HCT116 (cell line): ENCODE measurements around the gene DUSP28. TPM values are rescaled to one million over a fixed set of nuclear protein-coding genes. Genes with fewer than 3 reads are reported as not detected.

Experiments used
- ATAC-seq: fragments of 200-7000 bp; cut with Tn5 transposase; 2 replicates; pipeline ENCODE4 v1.9.1; 2020; ENCODE audit warnings: mild to moderate bottlenecking, moderate library complexity
- BruUV-seq: library from RNA; stranded (reverse); fragments of 400-500 nt; replicated peaks from 2 replicates; lab custom pipeline; 2021; lab: Mats Ljungman, UMichigan
- CTCF ChIA-PET: fragments of 300-600 bp; sonication (Branson Sonifier 250); formaldehyde crosslinking; loops from one replicate; lab custom pipeline; 2021; ENCODE audit warnings: antibody characterized with exemption; lab: Charles Lee
- POLR2A ChIA-PET: fragments of 300-600, 350-600 bp; sonication (Branson Sonifier 250); formaldehyde crosslinking; loops from one replicate; lab custom pipeline; 2021; ENCODE audit warnings: antibody characterized with exemption; lab: Charles Lee
- RAD21 ChIA-PET, 2 experiments: fragments of 300-600 bp; sonication (Branson Sonifier 250); formaldehyde crosslinking; loops; one replicate each; lab custom pipeline; 2023; ENCODE audit warnings: low total read pairs in 2 of 2; ENCODE audit not compliant: uncharacterized antibody in 2 of 2, unreplicated experiment in 2 of 2, low non-redundant PET in 1 of 2; lab: Charles Lee
- DNase-seq: peaks from one replicate; pipeline ENCODE4 v3.0.0-alpha.2; 2010; ENCODE audit warnings: low read depth, low spot score
- H2AFZ ChIP-seq: fragments of 200-600 bp; shearing (Covaris generic), sonication (generic); 2 replicates; pipeline ENCODE4 v1.6.1; 2017; ENCODE audit warnings: low read depth, mixed run types, mixed read lengths, antibody characterized with exemption, low read length; ENCODE audit not compliant: poor library complexity, severe bottlenecking
- H3K27ac ChIP-seq: 2 replicates; pipeline ENCODE4 v1.5.1; 2012; ENCODE audit warnings: low read depth, low read length
- H3K27me3 ChIP-seq: fragments of 200-600 bp; sonication (generic); 2 replicates; pipeline ENCODE4 v1.6.1; 2016; ENCODE audit warnings: mixed run types, low read length, mixed read lengths; ENCODE audit not compliant: insufficient read depth
- H3K36me3 ChIP-seq, 2 experiments: fragments of 200-500 bp in 1 of 2; fragments of 200-600 bp in 1 of 2; sonication (Bioruptor generic) in 1 of 2; sonication (generic) in 1 of 2; 2 replicates each; pipeline versions ENCODE4 v1.5.1 to v1.6.1; 2014 to 2016; ENCODE audit warnings: low read length in 2 of 2, inconsistent platforms in 1 of 2, mixed read lengths in 1 of 2, mixed run types in 1 of 2; ENCODE audit not compliant: insufficient read depth in 2 of 2, control insufficient read depth in 1 of 2
- H3K4me1 ChIP-seq, 2 experiments: fragments of 200-600 bp in 1 of 2; sonication (generic) in 1 of 2; 2 replicates each; pipeline versions ENCODE4 v1.5.1 to v1.6.1; 2012 to 2017; ENCODE audit warnings: low read length in 2 of 2, inconsistent platforms in 1 of 2, mild to moderate bottlenecking in 1 of 2, mixed read lengths in 1 of 2, mixed run types in 1 of 2, moderate library complexity in 1 of 2; ENCODE audit not compliant: insufficient read depth in 2 of 2, control insufficient read depth in 1 of 2
- H3K4me2 ChIP-seq: fragments of 200-600 bp; sonication (generic); 2 replicates; pipeline ENCODE4 v1.6.1; 2017; ENCODE audit warnings: mixed run types, low read length, mixed read lengths
- H3K4me3 ChIP-seq, 2 experiments: fragments of 200-600 bp in 1 of 2; sonication (generic) in 1 of 2; replicated peaks in 1 of 2; 2 replicates each; pipeline ENCODE4 v1.5.1; 2011 to 2016; ENCODE audit warnings: low read length in 2 of 2, control low read depth in 1 of 2, low read depth in 1 of 2, mild to moderate bottlenecking in 1 of 2, mixed read lengths in 1 of 2, mixed run types in 1 of 2
- H3K79me2 ChIP-seq: fragments of 200-600 bp; sonication (generic); 2 replicates; pipeline ENCODE4 v1.6.1; 2017; ENCODE audit warnings: mild to moderate bottlenecking, mixed run types, low read length, moderate library complexity, mixed read lengths; ENCODE audit not compliant: insufficient read depth
- H3K9ac ChIP-seq: fragments of 200-600 bp; sonication (generic); 2 replicates; pipeline ENCODE4 v1.6.1; 2016; ENCODE audit warnings: low read length, mixed read lengths
- H3K9me2 ChIP-seq: fragments of 200-600 bp; sonication (generic), shearing (Covaris generic); 2 replicates; pipeline ENCODE4 v1.6.1; 2017; ENCODE audit warnings: mixed run types, mild to moderate bottlenecking, moderate library complexity; ENCODE audit not compliant: insufficient read depth
- H3K9me3 ChIP-seq, 2 experiments: fragments of 200-500 bp in 1 of 2; fragments of 200-600 bp in 1 of 2; sonication (Bioruptor generic) in 1 of 2; sonication (generic) in 1 of 2; 2 replicates each; pipeline ENCODE4 v1.6.1; 2014 to 2017; ENCODE audit warnings: low read length in 2 of 2, mixed read lengths in 2 of 2, inconsistent platforms in 1 of 2, low read depth in 1 of 2, mild to moderate bottlenecking in 1 of 2, mixed run types in 1 of 2, moderate library complexity in 1 of 2; ENCODE audit not compliant: control insufficient read depth in 1 of 2, insufficient read depth in 1 of 2
- H4K20me1 ChIP-seq: fragments of 200-600 bp; sonication (generic), shearing (Covaris generic); 2 replicates; pipeline ENCODE4 v1.6.1; 2017; ENCODE audit warnings: mixed run types, mild to moderate bottlenecking, moderate library complexity; ENCODE audit not compliant: insufficient read depth
- ATF3 ChIP-seq: IDR thresholded peaks from 2 replicates; pipeline ENCODE4 v1.6.1; 2012
- CBX3 ChIP-seq: IDR thresholded peaks from 2 replicates; pipeline ENCODE4 v1.6.1; 2012; ENCODE audit warnings: low read depth
- CEBPB ChIP-seq: IDR thresholded peaks from 2 replicates; pipeline ENCODE4 v1.6.1; 2012; ENCODE audit warnings: low read depth
- EGR1 ChIP-seq: IDR thresholded peaks from 2 replicates; pipeline ENCODE4 v1.6.1; 2012; ENCODE audit warnings: low read depth
- ELF1 ChIP-seq: IDR thresholded peaks from 2 replicates; pipeline ENCODE4 v1.6.1; 2012; ENCODE audit warnings: low read depth, borderline replicate concordance
- EZH2 ChIP-seq: fragments of 200-600 bp; sonication (generic); IDR thresholded peaks from 2 replicates; pipeline ENCODE4 v1.6.1; 2017; ENCODE audit warnings: antibody characterized with exemption, mixed run types
- EZH2phosphoT487 ChIP-seq: fragments of 200-600 bp; IDR thresholded peaks from 2 replicates; pipeline ENCODE4 v1.6.1; 2018; ENCODE audit warnings: antibody characterized with exemption, borderline replicate concordance
- FOSL1 ChIP-seq: IDR thresholded peaks from 2 replicates; pipeline ENCODE4 v1.6.1; 2012; ENCODE audit warnings: low read depth
- JUND ChIP-seq: IDR thresholded peaks from 2 replicates; pipeline ENCODE4 v1.6.1; 2012
- MAX ChIP-seq: IDR thresholded peaks from 2 replicates; pipeline ENCODE4 v1.6.1; 2012
- POLR2A ChIP-seq: IDR thresholded peaks from 2 replicates; pipeline ENCODE4 v1.7.0; 2011; ENCODE audit warnings: borderline replicate concordance; ENCODE audit not compliant: insufficient read depth, insufficient read length; ENCODE audit errors: extremely low read depth
- POLR2AphosphoS5 ChIP-seq: IDR thresholded peaks from 2 replicates; pipeline ENCODE4 v1.6.1; 2011; ENCODE audit warnings: mild to moderate bottlenecking, low read depth, low read length, moderate library complexity
- RAD21 ChIP-seq: IDR thresholded peaks from 2 replicates; pipeline ENCODE4 v1.6.1; 2012; ENCODE audit warnings: low read depth, mild to moderate bottlenecking
- REST ChIP-seq: IDR thresholded peaks from 2 replicates; pipeline ENCODE4 v1.6.1; 2012; ENCODE audit warnings: low read depth
- SP1 ChIP-seq: IDR thresholded peaks from 2 replicates; pipeline ENCODE4 v1.6.1; 2012; ENCODE audit warnings: low read depth
- YY1 ChIP-seq: IDR thresholded peaks from 2 replicates; pipeline ENCODE4 v1.6.1; 2011; ENCODE audit warnings: low read length, low read depth, moderate library complexity, mild to moderate bottlenecking; ENCODE audit not compliant: insufficient replicate concordance; ENCODE audit errors: extremely low read depth
- ZBTB33 ChIP-seq: IDR thresholded peaks from 2 replicates; pipeline ENCODE4 v1.6.1; 2011; ENCODE audit warnings: mild to moderate bottlenecking, low read length, moderate library complexity; ENCODE audit not compliant: insufficient replicate concordance; ENCODE audit errors: extremely low read depth
- intact Hi-C: fragments of 100-400 bp; cut with micrococcal nuclease; formaldehyde crosslinking; loops from 2 replicates; pipeline ENCODE4 v1.10.0; 2022
- total RNA-seq: library from RNA; stranded (reverse); gene quantifications from one replicate; pipeline ENCODE4 v1.2.1, GENCODE V29; 2021; ENCODE audit not compliant: unreplicated experiment

The DUSP28 gene
- total RNA-seq, 1 experiment from 2014 or later, result 5.6 TPM

- RAD21 ChIA-PET, result no interaction called here
- BruUV-seq, result no TSS peak
- no peak overlapping the region for H3K27ac ChIP-seq
- no peaks in the 10 kb centered on the region for H3K27me3 ChIP-seq
- no peaks in the 10 kb centered on the region for H3K9me3 ChIP-seq
- H2AFZ ChIP-seq, result no peak overlapping the region
- no peaks in the 10 kb centered on the region; a peak in 1 of 4 replicates for H3K36me3 ChIP-seq
- TF ChIP-seq JUND (no peak), REST (no peak), EGR1 (no peak), ATF3 (no peak), POLR2AphosphoS5 (no peak), ELF1 (no peak), FOSL1 (no peak), RAD21 (no peak), EZH2phosphoT487 (no peak), EZH2 (no peak), CBX3 (no peak), CEBPB (no peak), MAX (no peak), YY1 (no peak), POLR2A (no peak), ZBTB33 (no peak), SP1 (no peak)
- ATAC-seq (no peak), DNase-seq (no peak)
- no peak overlapping the region for H3K4me3 ChIP-seq
- H3K4me2 ChIP-seq, result no peak overlapping the region
- CTCF ChIA-PET, result interaction anchor here (1.4 kb wide), 1 partner anchor 15 kb away, joined by 3 read pairs; the partner anchor contains the start of gene CAPN10
- H3K9ac ChIP-seq, result no peak overlapping the region
- H3K4me1 ChIP-seq, result peaks cover 8 to 25% of the 10 kb centered on the region in 2 experiments; a peak in 3 of 4 replicates
- intact Hi-C loops, result no loop called here
- H3K79me2 ChIP-seq, result no peaks in the 10 kb centered on the region
- no peaks in the 10 kb centered on the region for H3K9me2 ChIP-seq
- POLR2A ChIA-PET, result no interaction called here
- H4K20me1 ChIP-seq, result no peaks in the 10 kb centered on the region
Observed at GRCh38 chr2:240601061-240601830, 41.1 kb downstream of the DUSP28 start.
